Measurements from ENCODE around the gene INF2.

The INF2 gene

DNA sequence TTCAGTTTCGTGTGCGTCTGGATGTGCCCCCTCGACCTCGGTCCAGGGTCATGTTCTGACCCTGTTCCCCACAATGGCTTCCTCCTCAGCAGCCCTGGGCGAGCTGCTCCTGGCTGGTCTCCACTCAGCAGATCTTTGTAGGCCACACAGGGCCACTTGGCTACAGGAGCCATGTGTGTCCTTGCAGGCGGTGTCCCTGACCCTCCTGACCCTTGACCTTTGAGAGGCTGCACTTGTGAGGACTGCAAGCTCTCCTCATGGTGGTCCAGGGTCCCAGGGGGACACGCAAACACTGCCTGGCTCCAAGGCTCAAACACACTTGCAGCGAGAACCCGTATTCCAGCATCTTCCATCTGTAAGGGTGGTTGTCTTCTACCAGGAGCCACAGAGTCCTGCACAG, 56.0 kb downstream of the INF2 start:
- Histone ChIP-seq H3K27me3 (replicated peaks) (no peaks in the 10 kb centered on the region), H3K4me3 (ENCODE audit: low read depth, low read length) (no peak overlapping the region), H3K27ac (no peak overlapping the region), H3K36me3 (replicated peaks) (no peaks in the 10 kb centered on the region)
- DNase-seq, result no peak
- TF ChIP-seq, protein P1, sequence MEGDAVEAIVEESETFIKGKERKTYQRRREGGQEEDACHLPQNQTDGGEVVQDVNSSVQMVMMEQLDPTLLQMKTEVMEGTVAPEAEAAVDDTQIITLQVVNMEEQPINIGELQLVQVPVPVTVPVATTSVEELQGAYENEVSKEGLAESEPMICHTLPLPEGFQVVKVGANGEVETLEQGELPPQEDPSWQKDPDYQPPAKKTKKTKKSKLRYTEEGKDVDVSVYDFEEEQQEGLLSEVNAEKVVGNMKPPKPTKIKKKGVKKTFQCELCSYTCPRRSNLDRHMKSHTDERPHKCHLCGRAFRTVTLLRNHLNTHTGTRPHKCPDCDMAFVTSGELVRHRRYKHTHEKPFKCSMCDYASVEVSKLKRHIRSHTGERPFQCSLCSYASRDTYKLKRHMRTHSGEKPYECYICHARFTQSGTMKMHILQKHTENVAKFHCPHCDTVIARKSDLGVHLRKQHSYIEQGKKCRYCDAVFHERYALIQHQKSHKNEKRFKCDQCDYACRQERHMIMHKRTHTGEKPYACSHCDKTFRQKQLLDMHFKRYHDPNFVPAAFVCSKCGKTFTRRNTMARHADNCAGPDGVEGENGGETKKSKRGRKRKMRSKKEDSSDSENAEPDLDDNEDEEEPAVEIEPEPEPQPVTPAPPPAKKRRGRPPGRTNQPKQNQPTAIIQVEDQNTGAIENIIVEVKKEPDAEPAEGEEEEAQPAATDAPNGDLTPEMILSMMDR (IDR thresholded peaks at IDR 0.05; ENCODE audit: low read depth, low read length, missing control alignments), result no peak
- in situ Hi-C loops (cut with HindIII; ENCODE audit: low pct_ligation_motif_present, low sequenced_read_pairs), result no loop called here

DNA sequence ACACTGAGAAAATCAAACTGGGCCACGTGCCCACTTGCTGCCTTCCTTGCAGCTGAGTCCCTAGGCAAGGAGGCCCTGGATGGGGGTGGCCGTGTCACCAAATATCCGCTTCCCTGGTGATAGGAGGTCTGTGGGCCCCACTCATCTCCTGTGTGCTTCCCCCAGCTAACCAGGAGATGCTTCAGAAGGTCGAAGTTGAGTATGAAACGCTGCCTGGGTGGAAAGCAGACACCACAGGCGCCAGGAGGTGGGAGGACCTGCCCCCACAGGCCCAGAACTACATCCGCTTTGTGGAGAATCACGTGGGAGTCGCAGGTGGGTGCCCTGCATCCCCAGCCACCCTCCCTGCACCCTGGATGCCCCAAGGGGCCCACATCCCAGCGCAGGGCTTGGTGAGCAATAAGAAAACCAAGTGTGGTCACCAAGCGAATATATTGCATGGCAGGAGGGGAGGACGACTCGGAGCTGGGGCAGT, 56.7 kb downstream of the INF2 start:
- DNase-seq, result no peak
- Histone ChIP-seq H3K27ac (no peak overlapping the region), H3K36me3 (replicated peaks) (no peaks in the 10 kb centered on the region), H3K4me3 (ENCODE audit: low read depth, low read length) (no peak overlapping the region), H3K27me3 (replicated peaks) (no peaks in the 10 kb centered on the region)
- TF ChIP-seq, protein P1 (IDR thresholded peaks at IDR 0.05; ENCODE audit: low read depth, low read length, missing control alignments), result no peak
- in situ Hi-C loops (cut with HindIII; ENCODE audit: low pct_ligation_motif_present, low sequenced_read_pairs), result no loop called here

DNA sequence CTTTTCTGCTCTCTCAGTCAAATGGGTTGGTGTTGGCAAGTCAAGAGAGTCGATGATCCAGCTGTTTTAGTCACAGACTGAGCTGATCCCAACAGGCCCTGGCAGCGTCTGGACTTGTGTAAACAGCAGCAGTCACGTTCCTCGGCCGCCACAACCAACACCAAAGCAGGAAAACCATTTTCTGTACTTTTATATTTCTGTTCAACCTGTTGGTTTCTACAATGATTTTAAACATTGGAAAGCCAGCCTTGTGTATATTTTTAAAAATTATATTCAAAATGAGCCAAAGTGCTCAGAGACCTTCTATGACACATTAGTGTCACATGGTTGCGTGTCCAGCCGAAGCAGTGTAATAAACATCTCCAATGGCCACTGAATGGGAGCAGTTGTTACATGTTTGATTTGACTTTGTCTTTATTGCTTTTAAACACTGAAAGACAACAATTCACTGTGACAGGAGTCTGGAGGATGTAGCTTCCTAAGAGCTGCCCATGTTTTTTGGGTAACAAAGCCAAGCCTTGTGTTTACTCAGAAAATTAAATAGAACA, 57.6 kb downstream of the INF2 start:
- no peak overlapping the region for H3K27ac ChIP-seq
- DNase-seq, result no peak

DNA sequence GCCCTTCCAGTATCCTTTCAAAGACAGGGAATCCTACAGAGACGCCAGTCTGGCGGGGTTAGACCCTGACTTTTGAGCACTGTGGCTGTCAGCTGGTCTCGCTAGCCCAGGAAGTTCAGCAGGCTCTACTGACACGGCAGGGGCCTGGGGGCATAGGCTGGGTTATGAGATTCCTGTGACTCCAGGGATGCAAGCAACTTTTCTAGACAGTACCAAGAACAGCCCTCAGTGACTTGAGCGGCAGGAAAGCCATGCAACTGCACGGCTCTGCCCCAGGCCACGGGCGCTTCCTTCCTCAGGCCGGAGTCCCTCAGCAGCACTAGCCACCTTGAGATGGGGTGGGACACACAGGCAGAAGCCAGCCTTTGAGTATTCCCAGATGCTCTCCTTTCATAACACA, 58.5 kb downstream of the INF2 start:
- H3K27ac ChIP-seq, result no peak overlapping the region
- no peaks in the 10 kb centered on the region for H3K36me3 ChIP-seq (replicated peaks)
- no peaks in the 10 kb centered on the region for H3K27me3 ChIP-seq (replicated peaks)
- no peak for DNase-seq
- TF ChIP-seq, protein P1 (IDR thresholded peaks at IDR 0.05; ENCODE audit: low read depth, low read length, missing control alignments), result no peak
- no peak overlapping the region for H3K4me3 ChIP-seq (ENCODE audit: low read depth, low read length)
- in situ Hi-C loops (cut with HindIII; ENCODE audit: low pct_ligation_motif_present, low sequenced_read_pairs), result no loop called here

More for the DNA sequence above, 57.6 kb downstream of the INF2 start:
- TF ChIP-seq, protein P1 (IDR thresholded peaks at IDR 0.05; ENCODE audit: low read depth, low read length, missing control alignments), result no peak
- no peaks in the 10 kb centered on the region for H3K27me3 ChIP-seq (replicated peaks)
- H3K36me3 ChIP-seq (replicated peaks), result no peaks in the 10 kb centered on the region
- H3K4me3 ChIP-seq (ENCODE audit: low read depth, low read length), result no peak overlapping the region
- in situ Hi-C loops (cut with HindIII; ENCODE audit: low pct_ligation_motif_present, low sequenced_read_pairs), result no loop called here

DNA sequence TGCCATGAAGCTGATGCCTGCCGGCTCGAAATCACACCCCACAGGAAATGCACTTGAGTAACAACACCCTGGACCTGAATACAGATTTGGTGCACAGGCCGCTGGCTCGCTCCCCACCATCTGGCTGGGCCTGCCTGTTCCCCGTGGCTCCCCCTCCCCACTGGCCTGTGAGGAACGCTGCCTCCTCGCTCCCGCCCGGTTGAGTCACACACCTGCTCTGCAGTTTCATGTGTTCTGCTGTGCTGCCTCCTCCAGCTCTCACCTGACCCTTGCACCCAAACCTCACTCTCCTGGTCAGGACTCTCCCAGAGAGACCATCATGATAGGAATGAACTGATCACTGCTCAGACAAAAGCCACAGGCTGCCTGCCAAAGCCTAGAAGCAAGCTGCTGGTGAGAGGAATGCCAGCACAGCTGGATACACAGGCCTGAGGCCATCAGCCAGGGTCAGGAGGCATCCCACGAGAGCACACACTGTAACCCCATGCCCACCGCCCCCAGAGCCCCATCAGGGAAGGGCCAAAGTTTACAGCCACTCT, 59.8 kb downstream of the INF2 start:
- H3K27me3 ChIP-seq (replicated peaks), result no peaks in the 10 kb centered on the region
- H3K36me3 ChIP-seq (replicated peaks), result no peaks in the 10 kb centered on the region
- in situ Hi-C loops (cut with HindIII; ENCODE audit: low pct_ligation_motif_present, low sequenced_read_pairs), result no loop called here
- no peak overlapping the region for H3K27ac ChIP-seq
- DNase-seq, result no peak
- no peak overlapping the region for H3K4me3 ChIP-seq (ENCODE audit: low read depth, low read length)
- TF ChIP-seq, protein P1 (IDR thresholded peaks at IDR 0.05; ENCODE audit: low read depth, low read length, missing control alignments), result no peak
